Hepatic stellate cell (primary cell): Measurements from ENCODE around the gene CCDC78.

ENCODE experiments used
- DNase-seq: peaks from one replicate; pipeline ENCODE4 v3.0.0; 2011; ENCODE audit warnings: low spot score

Gene CCDC78

GRCh38 chr16:723695-724094 lies 2.5 kb downstream of the CCDC78 start:
- no peak for DNase-seq

DNA sequence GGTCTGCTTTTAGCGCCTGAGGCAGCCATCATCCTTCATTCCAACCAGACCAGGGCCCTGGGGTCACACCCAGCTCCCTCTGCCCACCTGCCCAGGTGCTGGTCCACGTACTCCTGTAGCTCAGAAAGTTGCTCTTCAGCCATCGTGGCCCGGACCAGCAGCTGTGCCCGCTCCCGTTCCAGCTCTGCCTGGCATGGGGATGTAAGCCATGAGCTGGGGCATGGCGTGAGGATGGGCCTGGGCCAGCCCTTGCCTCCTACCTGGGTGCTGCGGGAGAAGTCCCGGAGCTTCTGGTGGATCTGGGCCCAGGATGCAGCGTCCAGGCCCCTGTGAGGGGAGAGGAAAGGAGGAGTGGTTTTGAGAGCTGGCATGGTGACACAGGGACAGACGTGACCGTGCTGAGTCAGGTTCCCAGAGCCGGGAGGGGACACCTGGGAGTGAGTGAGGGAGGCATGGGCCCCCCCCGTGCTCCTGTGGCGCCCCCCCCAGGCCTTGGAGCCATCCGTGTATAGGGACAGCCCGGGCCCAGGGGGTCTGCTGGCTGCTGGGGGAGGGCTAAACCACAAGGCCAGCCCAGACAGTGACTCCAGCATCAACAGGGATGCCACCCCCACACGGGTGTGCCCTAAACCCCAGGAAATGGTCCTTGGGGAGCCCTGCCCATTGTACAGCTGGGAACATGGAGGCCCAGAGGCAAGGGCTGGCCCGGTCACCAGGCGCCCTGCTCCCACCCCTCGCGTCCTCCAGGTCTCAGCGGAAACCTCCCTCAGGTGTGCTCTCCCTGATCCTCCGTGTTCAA lies 3.2 kb downstream of the CCDC78 start:
- no peak for DNase-seq

- no peak for DNase-seq
Observed at GRCh38 chr16:721765-722540, 4.3 kb downstream of the CCDC78 start.

GRCh38 chr16:720990-721764 lies 5.1 kb downstream of the CCDC78 start, which contains the start of gene ANTKMT:
Gene ANTKMT (plus strand): TSS chr16:721146. CDS start chr16:721275, 129 bp downstream.
- DNase-seq, result peak; percentile 90

DNA sequence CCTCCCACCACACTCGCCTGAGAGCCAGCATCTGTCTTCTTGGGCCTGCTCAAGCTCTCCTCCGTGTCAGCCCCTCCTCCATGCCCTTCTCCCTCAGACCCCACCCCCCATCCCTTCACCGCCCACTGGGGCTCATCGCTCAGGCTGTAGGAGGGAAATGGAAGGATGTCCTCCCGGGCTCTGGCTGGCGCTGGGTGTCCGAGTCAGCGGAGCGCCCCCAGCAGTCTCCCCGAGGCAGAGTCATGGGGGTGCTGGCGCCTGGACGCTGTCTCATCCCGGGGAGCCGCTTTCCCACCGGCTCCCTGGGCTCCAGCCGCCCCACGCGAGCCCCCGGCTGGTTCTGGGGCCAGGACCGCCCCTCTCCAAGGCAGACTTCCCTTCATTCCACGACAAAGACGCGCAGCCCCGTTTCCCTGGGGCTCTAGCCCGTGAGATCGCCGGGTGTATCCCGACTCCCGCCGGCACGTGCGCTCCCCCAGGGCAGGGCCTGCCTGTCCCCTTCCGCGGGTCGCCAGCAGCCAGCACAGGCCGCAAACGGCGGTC lies 5.7 kb downstream of the CCDC78 start:
- peak; percentile 84 for DNase-seq

DNA sequence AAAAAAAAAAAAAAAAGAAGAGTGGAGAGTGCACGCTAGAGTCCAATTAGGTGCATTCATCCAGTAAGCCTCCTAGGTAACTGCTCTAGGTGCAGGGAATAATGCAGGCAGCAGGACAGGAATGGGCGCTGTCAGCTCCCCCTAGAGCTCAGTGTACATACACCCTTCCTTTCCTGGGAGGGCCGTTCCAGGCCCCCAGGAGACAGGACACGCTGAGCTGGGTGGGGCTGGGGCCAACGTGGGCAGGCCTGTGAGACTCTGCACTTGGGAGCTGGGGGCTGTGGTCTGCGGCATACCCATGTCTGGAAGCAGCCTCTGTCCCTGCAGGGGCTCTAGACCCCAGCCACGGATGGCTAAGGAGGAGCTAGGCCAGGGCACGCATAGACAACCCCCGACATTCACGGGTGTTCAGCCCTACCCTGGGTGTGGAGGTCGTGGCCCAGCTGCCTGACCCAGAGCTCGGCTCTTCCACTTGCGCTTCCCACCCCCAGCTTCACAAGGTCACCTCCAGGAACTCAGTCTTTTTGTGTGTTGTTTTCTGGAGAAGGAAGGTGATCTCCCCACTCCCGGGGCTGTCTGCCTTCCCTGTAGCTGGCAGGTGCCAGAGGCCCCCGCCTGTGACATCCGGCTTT lies 6.3 kb downstream of the CCDC78 start:
- no peak for DNase-seq

- DNase-seq, result no peak
Observed at GRCh38 chr16:718922-719321, 7.3 kb downstream of the CCDC78 start.

- no peak for DNase-seq
Observed at GRCh38 chr16:718389-718788, 7.9 kb downstream of the CCDC78 start.

- no peak for DNase-seq
Observed at GRCh38 chr16:717450-718245, 8.6 kb downstream of the CCDC78 start.

DNA sequence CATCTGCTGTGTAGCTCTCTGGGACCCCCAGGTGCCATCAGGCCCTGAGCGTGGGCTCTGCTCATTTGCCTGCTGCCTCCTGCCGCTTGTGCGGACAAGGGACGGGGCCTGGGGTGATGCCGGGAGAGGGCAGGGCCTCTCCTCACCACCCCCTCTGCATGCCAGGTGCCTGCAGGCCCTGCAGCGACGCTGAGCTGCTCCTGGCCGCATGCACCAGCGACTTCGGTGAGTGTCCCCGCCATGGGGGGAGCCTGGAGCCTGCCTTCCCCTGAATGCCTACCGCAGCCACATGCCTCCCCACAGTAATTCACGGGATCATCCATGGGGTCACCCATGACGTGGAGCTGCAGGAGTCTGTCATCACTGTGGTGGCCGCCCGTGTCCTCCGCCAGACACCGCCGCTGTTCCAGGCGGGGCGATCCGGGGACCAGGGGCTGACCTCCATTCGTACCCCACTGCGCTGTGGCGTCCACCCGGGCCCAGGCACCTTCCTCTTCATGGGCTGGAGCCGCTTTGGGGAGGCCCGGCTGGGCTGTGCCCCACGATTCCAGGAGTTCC lies 9.4 kb downstream of the CCDC78 start:
- no peak for DNase-seq

DNA sequence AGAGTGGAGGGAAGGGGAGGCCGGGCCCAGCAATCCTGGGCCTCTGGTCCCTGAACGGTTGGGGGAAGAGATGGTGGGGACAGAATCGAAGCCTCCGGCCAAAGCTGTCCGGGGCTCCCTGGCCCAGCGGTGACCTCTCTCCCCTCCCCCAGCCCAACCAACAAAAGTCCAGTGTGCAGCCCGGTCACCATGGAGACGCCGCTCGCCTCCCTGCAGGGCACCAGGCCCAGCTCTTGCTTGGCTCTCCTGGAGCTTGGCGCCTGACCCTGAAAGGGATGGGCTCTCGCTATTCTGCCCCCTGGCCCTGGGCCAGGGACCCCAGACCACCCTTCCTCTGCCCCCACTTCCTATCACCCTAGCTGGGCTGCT lies 10.1 kb downstream of the CCDC78 start:
- no peak for DNase-seq

DNA sequence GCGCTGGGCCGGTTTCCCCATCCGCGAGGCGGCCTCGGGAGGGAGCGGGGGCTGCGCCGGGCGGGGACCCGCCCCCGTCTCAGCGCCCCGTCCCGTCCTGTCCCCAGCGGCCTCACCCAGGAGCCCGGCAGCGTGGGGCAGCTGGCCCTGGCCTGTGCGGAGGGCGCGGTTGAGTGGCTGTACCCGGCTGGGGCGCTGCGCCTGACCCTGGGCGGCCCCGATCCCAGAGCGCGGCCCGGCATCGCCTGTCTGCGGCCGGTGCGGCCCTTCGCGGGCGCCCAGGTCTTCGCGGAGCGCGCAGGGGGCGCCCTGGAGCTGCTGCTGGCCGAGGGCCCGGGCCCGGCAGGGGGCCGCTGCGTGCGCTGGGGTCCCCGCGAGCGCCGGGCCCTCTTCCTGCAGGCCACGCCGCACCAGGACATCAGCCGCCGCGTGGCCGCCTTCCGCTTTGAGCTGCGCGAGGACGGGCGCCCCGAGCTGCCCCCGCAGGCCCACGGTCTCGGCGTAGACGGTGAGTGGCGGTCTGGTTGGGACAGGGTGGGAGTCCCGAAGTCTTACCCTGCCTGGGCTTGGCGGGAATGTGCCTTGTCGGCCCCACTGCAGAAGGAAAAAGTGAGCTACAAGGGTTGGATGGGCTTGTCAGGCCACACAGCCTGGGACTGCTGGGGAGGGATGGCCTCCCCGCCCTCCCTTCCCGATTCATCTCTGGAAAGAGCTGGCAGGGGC lies 10.6 kb downstream of the CCDC78 start:
- no peak for DNase-seq

DNA sequence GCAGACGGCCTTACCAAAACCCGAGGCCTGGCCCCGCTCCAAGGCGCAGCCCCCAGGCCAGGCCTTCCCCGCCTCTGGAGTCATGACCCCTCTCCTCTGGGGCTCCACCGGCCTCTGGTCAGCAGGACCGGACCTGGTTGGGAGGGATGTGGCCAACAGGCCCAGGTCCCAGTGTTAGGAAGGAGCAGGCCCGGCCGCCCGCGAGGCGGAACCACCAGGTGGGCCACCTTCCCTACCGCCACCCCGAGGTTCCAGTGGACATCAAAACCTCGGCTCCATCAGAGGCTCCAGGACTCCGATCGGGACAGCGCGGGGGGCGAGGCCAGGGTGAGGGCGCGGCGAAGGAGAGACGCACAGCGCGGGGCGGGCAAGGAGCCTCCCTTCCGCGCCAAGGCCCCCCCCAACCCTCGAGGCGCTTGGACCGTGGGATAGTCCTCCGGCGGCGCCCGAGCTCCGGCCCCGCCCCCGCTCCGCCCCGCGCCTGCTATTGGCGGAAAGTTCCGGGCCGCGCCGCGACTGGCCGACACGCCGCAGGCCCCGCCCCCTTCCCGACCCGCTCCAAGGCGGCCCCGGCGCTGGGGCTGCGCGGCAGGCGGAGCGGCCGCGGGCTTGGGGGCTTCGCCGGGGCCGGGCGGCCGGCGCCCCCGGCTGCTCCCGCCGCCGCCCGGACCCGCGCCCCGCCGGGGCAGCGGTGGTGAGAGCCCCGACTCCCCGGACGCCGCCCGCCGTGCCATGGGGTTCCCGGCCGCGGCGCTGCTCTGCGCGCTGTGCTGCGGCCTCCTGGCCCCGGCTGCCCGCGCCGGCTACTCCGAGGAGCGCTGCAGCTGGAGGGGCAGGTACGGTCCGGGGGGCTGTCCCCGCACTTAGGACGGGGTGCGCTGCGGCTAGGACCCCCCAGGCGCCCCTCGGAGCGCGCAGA lies 11.4 kb downstream of the CCDC78 start, which contains the start of gene METRN:
TSS of gene METRN (plus strand) at position 561 of the 919 bp plus-strand sequence. CDS start at position 733, 172 bp downstream.
- DNase-seq, result peak; percentile 96

- no peak for DNase-seq
Observed at GRCh38 chr16:714079-714478, 12.2 kb downstream of the CCDC78 start.

GRCh38 chr16:712740-713250 lies 13.4 kb downstream of the CCDC78 start:
- peak; percentile 96 for DNase-seq

DNA sequence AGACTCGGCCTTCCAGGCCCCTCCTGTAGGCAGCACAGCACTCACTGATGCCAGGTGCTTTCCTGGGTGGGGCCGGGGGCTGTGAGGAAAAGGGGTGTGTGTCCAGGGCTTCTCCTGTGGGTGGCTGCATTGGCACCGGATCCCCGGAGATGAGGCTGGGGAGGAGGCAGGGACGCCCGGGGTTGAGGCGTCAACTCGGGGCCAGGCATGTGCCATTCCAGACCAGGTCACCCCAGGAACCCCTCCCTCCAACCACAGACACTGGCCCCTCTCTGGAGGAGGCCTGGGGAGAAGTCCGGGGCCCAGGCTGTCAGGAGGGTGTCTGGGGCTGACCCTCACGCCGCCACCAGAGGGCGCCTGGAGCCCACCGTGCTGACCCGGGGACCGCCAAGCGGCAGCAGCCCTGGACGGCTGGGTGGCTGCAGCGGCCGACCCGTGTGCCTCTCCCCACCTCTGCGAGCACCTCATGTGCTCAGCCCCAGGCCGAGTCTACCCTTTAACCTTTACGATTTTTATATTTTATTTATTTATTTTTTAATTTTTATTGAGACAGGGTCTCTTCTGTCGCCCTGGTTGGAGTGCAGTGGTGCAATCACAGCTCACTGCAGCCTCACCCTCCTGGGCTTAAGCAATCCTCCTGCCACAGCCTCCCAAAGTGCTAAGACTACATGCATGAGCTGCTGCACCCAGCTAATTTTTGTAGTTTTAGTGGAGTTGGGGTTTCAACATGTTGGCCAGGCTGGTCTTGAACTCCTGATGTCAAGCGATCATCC lies 14.5 kb downstream of the CCDC78 start:
- peak; percentile 91 for DNase-seq

DNA sequence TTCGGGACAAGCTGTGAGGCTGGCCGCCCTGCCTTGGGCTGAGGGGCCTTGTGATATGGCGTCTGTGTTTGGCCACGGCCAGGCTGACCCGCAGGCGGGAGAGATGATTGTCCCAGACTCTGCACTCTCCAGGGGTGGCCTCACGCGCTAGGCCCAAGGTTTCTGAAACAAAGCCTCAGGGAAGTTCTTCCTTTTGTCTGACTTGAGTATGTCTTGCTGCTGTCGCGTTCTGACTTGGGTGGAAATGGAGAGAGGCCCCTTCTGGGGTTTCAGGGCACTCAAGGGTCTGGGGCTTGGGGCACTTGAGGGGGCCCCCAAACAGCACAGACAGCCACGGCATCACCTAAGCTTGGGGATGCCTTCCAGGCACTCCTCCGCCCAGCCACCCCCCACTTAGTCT lies 15.2 kb downstream of the CCDC78 start:
- DNase-seq, result no peak
